GM21619 (cell line): Measurements from ENCODE around the gene CLMN.

Experiments
- ATAC-seq: cut with Tn5 transposase; IDR thresholded peaks from one replicate; pipeline ENCODE4 v1.9.1; 2021; ENCODE audit not compliant: unreplicated experiment

Gene CLMN

GRCh38 chr14:95264271-95264973, 55.3 kb downstream of the CLMN start:
- no peak for ATAC-seq

GRCh38 chr14:95263527-95264231, 56.0 kb downstream of the CLMN start:
- ATAC-seq: no peak

GRCh38 chr14:95262511-95262891, 57.2 kb downstream of the CLMN start:
- ATAC-seq: no peak

GRCh38 chr14:95261616-95262510, 57.8 kb downstream of the CLMN start:
- ATAC-seq: no peak

- no peak for ATAC-seq
Measured at GRCh38 chr14:95260537-95261361, 59.0 kb downstream of the CLMN start.

- ATAC-seq: no peak
Measured at GRCh38 chr14:95258754-95259593, 60.7 kb downstream of the CLMN start.

GRCh38 chr14:95258156-95258555, 61.6 kb downstream of the CLMN start:
- ATAC-seq: no peak

GRCh38 chr14:95257521-95257920, 62.2 kb downstream of the CLMN start:
- ATAC-seq: no peak

- no peak for ATAC-seq
Measured at GRCh38 chr14:95256776-95257060, 63.0 kb downstream of the CLMN start.

- ATAC-seq: no peak
Measured at GRCh38 chr14:95256002-95256775, 63.5 kb downstream of the CLMN start.

- no peak for ATAC-seq
Measured at GRCh38 chr14:95255487-95255886, 64.2 kb downstream of the CLMN start.

- ATAC-seq: no peak
Measured at GRCh38 chr14:95255013-95255412, 64.7 kb downstream of the CLMN start.

- ATAC-seq: no peak
Measured at GRCh38 chr14:95254288-95254687, 65.4 kb downstream of the CLMN start.

GRCh38 chr14:95253039-95253630, 66.6 kb downstream of the CLMN start:
- ATAC-seq: no peak

GRCh38 chr14:95252219-95252618, 67.5 kb downstream of the CLMN start:
- ATAC-seq: no peak

- no peak for ATAC-seq
Measured at GRCh38 chr14:95250936-95251335, 68.8 kb downstream of the CLMN start.

GRCh38 chr14:95250140-95250769, 69.5 kb downstream of the CLMN start:
- ATAC-seq: no peak

- no peak for ATAC-seq
Measured at GRCh38 chr14:95248432-95248831, 71.3 kb downstream of the CLMN start.

GRCh38 chr14:95246870-95247269, 72.8 kb downstream of the CLMN start:
- ATAC-seq: no peak
